GM12873 (cell line): ENCODE measurements around the gene HIPK2.

Experiments used
- CTCF ChIP-seq: IDR thresholded peaks from 2 replicates; pipeline ENCODE4 v1.5.1; 2012; ENCODE audit warnings: low read depth, mild to moderate bottlenecking, moderate library complexity, low read length, control low read depth; ENCODE audit not compliant: insufficient read depth; ENCODE audit errors: missing control alignments

The HIPK2 gene

GRCh38 chr7:139667377-139667776 lies 110.4 kb downstream of the HIPK2 start:
- TF ChIP-seq CTCF = no peak

- TF ChIP-seq CTCF = no peak
Observed at GRCh38 chr7:139666501-139666900, 111.3 kb downstream of the HIPK2 start.

GRCh38 chr7:139664434-139664833 lies 113.4 kb downstream of the HIPK2 start:
- TF ChIP-seq CTCF = no peak

GRCh38 chr7:139663608-139664177 lies 114.1 kb downstream of the HIPK2 start:
- TF ChIP-seq CTCF = no peak

GRCh38 chr7:139661903-139662302 lies 115.9 kb downstream of the HIPK2 start:
- no peak for TF ChIP-seq CTCF

- TF ChIP-seq CTCF = no peak
Observed at GRCh38 chr7:139661043-139661440, 116.8 kb downstream of the HIPK2 start.

- TF ChIP-seq CTCF = no peak
Observed at GRCh38 chr7:139660317-139661042, 117.3 kb downstream of the HIPK2 start.
